HL-60 (cell line): Measurements from ENCODE around the gene CDKL4.

Experiments used
- DNase-seq, 2 experiments: peaks; one replicate each; pipeline ENCODE4 v3.0.0-alpha.2; 2010 to 2020; ENCODE audit warnings: low read depth in 1 of 2, low spot score in 1 of 2
- H3K27ac ChIP-seq: fragments of 250-450 bp; sonication (Bioruptor Pico); replicated peaks from 2 replicates; pipeline ENCODE4 v1.5.1; 2020; ENCODE audit warnings: mild to moderate bottlenecking, moderate library complexity
- H3K27me3 ChIP-seq: fragments of 250-450 bp; sonication (Bioruptor Pico); 2 replicates; pipeline ENCODE4 v1.5.1; 2021; ENCODE audit warnings: mild to moderate bottlenecking, moderate library complexity; ENCODE audit not compliant: insufficient read depth, poor library complexity, severe bottlenecking
- H3K4me3 ChIP-seq: replicated peaks from 2 replicates; pipeline ENCODE4 v1.5.1; 2011; ENCODE audit warnings: mild to moderate bottlenecking, control low read depth, low read length; ENCODE audit not compliant: insufficient read depth
- GABPA ChIP-seq: IDR thresholded peaks from 2 replicates; pipeline ENCODE4 v1.6.1; 2012; ENCODE audit warnings: low read depth
- POLR2AphosphoS5 ChIP-seq: IDR thresholded peaks from 2 replicates; pipeline ENCODE4 v1.6.1; 2012; ENCODE audit warnings: low read depth
- SPI1 ChIP-seq: IDR thresholded peaks from 2 replicates; pipeline ENCODE4 v1.6.1; 2012; ENCODE audit warnings: low read depth, mild to moderate bottlenecking, borderline replicate concordance
- TF ChIP-seq, protein P1 (sequence below): IDR thresholded peaks from 2 replicates; pipeline ENCODE4 v1.6.1; 2012; ENCODE audit warnings: low read depth; ENCODE audit not compliant: insufficient replicate concordance
- TF ChIP-seq, protein P2 (sequence below): IDR thresholded peaks from one replicate; pipeline ENCODE4 v1.5.1; 2011; ENCODE audit warnings: low read length, control low read depth, inconsistent platforms; ENCODE audit not compliant: insufficient read depth

CDKL4 gene

DNA sequence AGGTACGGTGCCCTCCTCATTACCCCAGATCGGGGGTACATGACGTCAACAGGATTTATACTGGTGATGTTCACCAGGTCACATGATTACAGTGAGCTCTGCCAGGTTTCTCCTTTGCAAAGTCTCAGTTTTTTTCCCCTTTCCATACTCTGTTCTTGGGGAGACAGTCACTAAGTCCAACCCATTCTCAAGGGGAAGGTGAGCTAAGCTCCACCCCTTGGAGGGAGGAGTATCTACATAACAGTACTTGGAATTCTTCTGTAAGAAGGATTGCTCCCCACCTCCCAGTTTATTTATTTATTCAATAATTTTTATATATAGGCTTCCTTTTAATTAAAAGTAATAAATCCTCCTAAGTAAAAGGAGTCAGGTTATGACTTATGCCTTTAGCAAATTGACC, 88.8 kb downstream of the CDKL4 start:
- H3K27me3 ChIP-seq = no peaks in the 10 kb centered on the region
- DNase-seq = no peak
- H3K4me3 ChIP-seq = no peak overlapping the region
- TF ChIP-seq, protein P1, sequence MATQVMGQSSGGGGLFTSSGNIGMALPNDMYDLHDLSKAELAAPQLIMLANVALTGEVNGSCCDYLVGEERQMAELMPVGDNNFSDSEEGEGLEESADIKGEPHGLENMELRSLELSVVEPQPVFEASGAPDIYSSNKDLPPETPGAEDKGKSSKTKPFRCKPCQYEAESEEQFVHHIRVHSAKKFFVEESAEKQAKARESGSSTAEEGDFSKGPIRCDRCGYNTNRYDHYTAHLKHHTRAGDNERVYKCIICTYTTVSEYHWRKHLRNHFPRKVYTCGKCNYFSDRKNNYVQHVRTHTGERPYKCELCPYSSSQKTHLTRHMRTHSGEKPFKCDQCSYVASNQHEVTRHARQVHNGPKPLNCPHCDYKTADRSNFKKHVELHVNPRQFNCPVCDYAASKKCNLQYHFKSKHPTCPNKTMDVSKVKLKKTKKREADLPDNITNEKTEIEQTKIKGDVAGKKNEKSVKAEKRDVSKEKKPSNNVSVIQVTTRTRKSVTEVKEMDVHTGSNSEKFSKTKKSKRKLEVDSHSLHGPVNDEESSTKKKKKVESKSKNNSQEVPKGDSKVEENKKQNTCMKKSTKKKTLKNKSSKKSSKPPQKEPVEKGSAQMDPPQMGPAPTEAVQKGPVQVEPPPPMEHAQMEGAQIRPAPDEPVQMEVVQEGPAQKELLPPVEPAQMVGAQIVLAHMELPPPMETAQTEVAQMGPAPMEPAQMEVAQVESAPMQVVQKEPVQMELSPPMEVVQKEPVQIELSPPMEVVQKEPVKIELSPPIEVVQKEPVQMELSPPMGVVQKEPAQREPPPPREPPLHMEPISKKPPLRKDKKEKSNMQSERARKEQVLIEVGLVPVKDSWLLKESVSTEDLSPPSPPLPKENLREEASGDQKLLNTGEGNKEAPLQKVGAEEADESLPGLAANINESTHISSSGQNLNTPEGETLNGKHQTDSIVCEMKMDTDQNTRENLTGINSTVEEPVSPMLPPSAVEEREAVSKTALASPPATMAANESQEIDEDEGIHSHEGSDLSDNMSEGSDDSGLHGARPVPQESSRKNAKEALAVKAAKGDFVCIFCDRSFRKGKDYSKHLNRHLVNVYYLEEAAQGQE = no peak
- no peak overlapping the region for H3K27ac ChIP-seq

DNA sequence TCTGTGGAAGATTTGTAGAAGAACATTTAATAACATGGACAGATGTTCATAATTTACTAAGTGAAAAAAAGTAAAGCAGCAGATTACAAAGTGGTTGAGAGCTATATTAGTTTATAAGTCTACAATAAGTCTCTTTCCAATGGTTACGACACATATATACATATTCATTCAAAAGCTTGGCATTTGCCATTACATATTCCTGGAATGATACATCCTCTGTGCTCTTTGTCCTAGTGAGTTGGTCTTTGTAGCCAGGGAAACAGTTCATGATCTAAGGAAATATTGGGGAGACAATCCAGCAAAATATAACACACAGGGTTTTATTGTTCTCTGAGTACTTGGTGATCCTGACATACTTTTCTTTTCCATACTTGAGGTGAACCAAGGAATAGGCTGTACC, 90.5 kb downstream of the CDKL4 start:
- H3K27me3 ChIP-seq = no peaks in the 10 kb centered on the region
- TF ChIP-seq POLR2AphosphoS5 (no peak), SPI1 (no peak)
- TF ChIP-seq, protein P1 = no peak
- TF ChIP-seq, protein P2, sequence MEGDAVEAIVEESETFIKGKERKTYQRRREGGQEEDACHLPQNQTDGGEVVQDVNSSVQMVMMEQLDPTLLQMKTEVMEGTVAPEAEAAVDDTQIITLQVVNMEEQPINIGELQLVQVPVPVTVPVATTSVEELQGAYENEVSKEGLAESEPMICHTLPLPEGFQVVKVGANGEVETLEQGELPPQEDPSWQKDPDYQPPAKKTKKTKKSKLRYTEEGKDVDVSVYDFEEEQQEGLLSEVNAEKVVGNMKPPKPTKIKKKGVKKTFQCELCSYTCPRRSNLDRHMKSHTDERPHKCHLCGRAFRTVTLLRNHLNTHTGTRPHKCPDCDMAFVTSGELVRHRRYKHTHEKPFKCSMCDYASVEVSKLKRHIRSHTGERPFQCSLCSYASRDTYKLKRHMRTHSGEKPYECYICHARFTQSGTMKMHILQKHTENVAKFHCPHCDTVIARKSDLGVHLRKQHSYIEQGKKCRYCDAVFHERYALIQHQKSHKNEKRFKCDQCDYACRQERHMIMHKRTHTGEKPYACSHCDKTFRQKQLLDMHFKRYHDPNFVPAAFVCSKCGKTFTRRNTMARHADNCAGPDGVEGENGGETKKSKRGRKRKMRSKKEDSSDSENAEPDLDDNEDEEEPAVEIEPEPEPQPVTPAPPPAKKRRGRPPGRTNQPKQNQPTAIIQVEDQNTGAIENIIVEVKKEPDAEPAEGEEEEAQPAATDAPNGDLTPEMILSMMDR = no peak

DNA sequence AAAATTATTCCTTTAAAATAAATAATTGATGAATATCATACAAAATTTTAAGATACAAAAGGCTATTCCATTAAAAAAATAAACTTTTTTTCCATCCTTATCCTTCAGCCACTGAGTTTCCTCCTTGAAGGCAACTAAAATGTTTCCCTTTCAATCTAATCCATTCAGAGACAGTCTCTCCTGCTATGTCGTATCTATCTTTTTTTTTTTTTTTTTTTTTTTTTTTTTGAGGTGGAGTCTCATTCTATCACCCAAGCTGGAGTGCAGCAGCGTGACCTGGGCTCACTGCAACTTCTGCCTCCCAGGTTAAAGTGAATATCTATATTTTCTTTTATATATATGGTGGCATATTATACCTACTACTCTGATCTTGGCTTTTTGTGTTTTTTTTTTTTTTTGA, 91.3 kb downstream of the CDKL4 start:
- no peaks in the 10 kb centered on the region for H3K27me3 ChIP-seq
- no peak for DNase-seq
- no peak overlapping the region for H3K27ac ChIP-seq
- TF ChIP-seq, protein P2 = no peak
- no peak for TF ChIP-seq SPI1
- no peak for TF ChIP-seq GABPA
- TF ChIP-seq POLR2AphosphoS5 = no peak
- TF ChIP-seq, protein P1 = no peak
- H3K4me3 ChIP-seq = no peak overlapping the region

More for the DNA sequence above, 90.5 kb downstream of the CDKL4 start:
- Histone ChIP-seq H3K27ac (no peak overlapping the region), H3K4me3 (no peak overlapping the region)
- no peak for DNase-seq
